SK-N-SH (cell line): ENCODE measurements around the gene CCDC40. TPM values are rescaled to one million over a fixed set of nuclear protein-coding genes. Genes with fewer than 3 reads are reported as not detected.

Source experiments
- CTCF ChIA-PET: fragments of 300-600, 350-600 bp; formaldehyde crosslinking; extraction: SDS; loops from one replicate; lab custom pipeline; 2021; lab: Yijun Ruan, JAX
- POLR2A ChIA-PET: fragments of 350-600 bp; sonication (Branson Sonifier 250); formaldehyde crosslinking; extraction: SDS; loops from one replicate; lab custom pipeline; 2020; ENCODE audit warnings: antibody characterized with exemption, inconsistent platforms; lab: Yijun Ruan, JAX
- DNase-seq: peaks from one replicate; pipeline ENCODE4 v3.0.0; 2012
- H2AFZ ChIP-seq: fragments of 200-600 bp; sonication (generic); 2 replicates; pipeline ENCODE4 v1.8.1; 2016; ENCODE audit warnings: antibody characterized with exemption, mild to moderate bottlenecking, low read depth
- H3F3A ChIP-seq: fragments of 200-600 bp; sonication (generic); replicated peaks from 2 replicates; pipeline ENCODE3; 2016; ENCODE audit warnings: antibody characterized with exemption, mild to moderate bottlenecking; ENCODE audit not compliant: insufficient read depth
- H3K27ac ChIP-seq, 2 experiments: fragments of 200-500 bp in 1 of 2; fragments of 200-600 bp in 1 of 2; sonication (Bioruptor generic) in 1 of 2; sonication (generic), shearing (Covaris generic) in 1 of 2; 2 replicates each; pipeline versions ENCODE4 v1.5.1 to v1.6.1; 2014 to 2016; ENCODE audit warnings: low read depth in 2 of 2, inconsistent platforms in 1 of 2, low read length in 1 of 2, mild to moderate bottlenecking in 1 of 2, mixed read lengths in 1 of 2
- H3K27me3 ChIP-seq: fragments of 200-600 bp; sonication (generic), shearing (Covaris generic); 2 replicates; pipeline ENCODE4 v1.6.1; 2016; ENCODE audit warnings: mixed run types; ENCODE audit not compliant: insufficient read depth
- H3K36me3 ChIP-seq, 2 experiments: fragments of 200-500 bp in 1 of 2; fragments of 200-600 bp in 1 of 2; sonication (Bioruptor generic) in 1 of 2; sonication (generic) in 1 of 2; replicated peaks in 1 of 2; 2 replicates each; pipeline versions ENCODE3 to v1.5.1; 2014 to 2016; ENCODE audit warnings: low read length in 1 of 2, mild to moderate bottlenecking in 1 of 2; ENCODE audit not compliant: insufficient read depth in 2 of 2, control insufficient read depth in 1 of 2
- H3K4me1 ChIP-seq, 2 experiments: fragments of 200-500 bp in 1 of 2; fragments of 200-600 bp in 1 of 2; sonication (Bioruptor generic) in 1 of 2; sonication (generic), shearing (Covaris generic) in 1 of 2; 2 replicates each; pipeline versions ENCODE4 v1.5.1 to v1.6.1; 2014 to 2016; ENCODE audit warnings: low read depth in 1 of 2, low read length in 1 of 2, mixed run types in 1 of 2; ENCODE audit not compliant: insufficient read depth in 2 of 2, control insufficient read depth in 1 of 2
- H3K4me2 ChIP-seq: fragments of 200-600 bp; sonication (generic), shearing (Covaris generic); 2 replicates; pipeline ENCODE4 v1.6.1; 2017; ENCODE audit warnings: mixed run types
- H3K4me3 ChIP-seq, 2 experiments: fragments of 200-500 bp in 1 of 2; fragments of 200-600 bp in 1 of 2; sonication (Bioruptor generic) in 1 of 2; sonication (generic), shearing (Covaris generic) in 1 of 2; 2 replicates each; pipeline versions ENCODE4 v1.5.1 to v1.8.1; 2014 to 2016; ENCODE audit warnings: low read depth in 2 of 2, inconsistent platforms in 1 of 2, low read length in 1 of 2, mild to moderate bottlenecking in 1 of 2, mixed read lengths in 1 of 2, moderate library complexity in 1 of 2
- H3K79me2 ChIP-seq: fragments of 200-600 bp; sonication (generic); 2 replicates; pipeline ENCODE4 v1.8.1; 2017; ENCODE audit warnings: mild to moderate bottlenecking; ENCODE audit not compliant: insufficient read depth
- H3K9ac ChIP-seq: fragments of 200-600 bp; sonication (generic); 2 replicates; pipeline ENCODE4 v1.6.1; 2017; ENCODE audit warnings: mixed run types
- H3K9me2 ChIP-seq: fragments of 200-600 bp; sonication (generic); 2 replicates; pipeline ENCODE4 v1.6.1; 2017; ENCODE audit warnings: mixed run types
- H3K9me3 ChIP-seq: fragments of 200-600 bp; sonication (generic); 2 replicates; pipeline ENCODE4 v1.6.1; 2017; ENCODE audit warnings: mixed run types, mild to moderate bottlenecking, moderate library complexity
- H4K20me1 ChIP-seq: fragments of 200-600 bp; sonication (generic); 2 replicates; pipeline ENCODE4 v1.6.1; 2017; ENCODE audit warnings: mild to moderate bottlenecking, mixed run types; ENCODE audit not compliant: insufficient read depth
- CHD2 ChIP-seq: fragments of 150-350 bp; IDR thresholded peaks from 2 replicates; pipeline ENCODE4 v1.6.1; 2018; ENCODE audit warnings: low read length; ENCODE audit not compliant: partially characterized antibody
- ELF1 ChIP-seq: IDR thresholded peaks from 2 replicates; pipeline ENCODE4 v1.4.0; 2012
- MEF2A ChIP-seq: IDR thresholded peaks from 2 replicates; pipeline ENCODE4 v1.4.0; 2012; ENCODE audit warnings: low read depth, borderline replicate concordance
- MXI1 ChIP-seq: IDR thresholded peaks from 2 replicates; pipeline ENCODE4 v1.6.1; 2012; ENCODE audit warnings: mild to moderate bottlenecking, low read depth, low read length, improper control_type of control experiment
- RFX5 ChIP-seq: IDR thresholded peaks from 2 replicates; pipeline ENCODE4 v1.6.1; 2012; ENCODE audit warnings: mild to moderate bottlenecking, improper control_type of control experiment, low read length
- SIN3A ChIP-seq: IDR thresholded peaks from 2 replicates; pipeline ENCODE4 v1.6.1; 2012; ENCODE audit warnings: low read depth, mild to moderate bottlenecking, low read length, moderate library complexity, borderline replicate concordance
- SMC3 ChIP-seq: IDR thresholded peaks from 2 replicates; pipeline ENCODE4 v1.6.1; 2012; ENCODE audit warnings: low read depth, low read length, improper control_type of control experiment
- TCF12 ChIP-seq: IDR thresholded peaks from 2 replicates; pipeline ENCODE4 v1.4.0; 2012
- YY1 ChIP-seq: IDR thresholded peaks from 2 replicates; pipeline ENCODE4 v1.4.0; 2012; ENCODE audit warnings: low read depth, mild to moderate bottlenecking
- WGBS: methylation state at CpG from one replicate; pipeline ENCODE4 v1.1.6; 2017; ENCODE audit warnings: low lambda C conversion rate; 5-methylcytosine and 5-hydroxymethylcytosine counted together
- polyA plus RNA-seq, 3 experiments: library from polyadenylated mRNA; depleted of rRNA; stranded (reverse); fragments of >200 nt; gene quantifications; 2 replicates each; pipeline ENCODE4 v1.2.3, GENCODE V29; 2012
- TF ChIP-seq, protein P1 (sequence below): IDR thresholded peaks from 2 replicates; pipeline ENCODE4; 2012
- TF ChIP-seq, protein P2 (sequence below): fragments of 150-350 bp; IDR thresholded peaks from 2 replicates; pipeline ENCODE4 v1.6.1; 2017; ENCODE audit warnings: antibody characterized with exemption, low read length, low read depth, borderline replicate concordance

CCDC40 gene
- polyA plus RNA-seq, 1 of the 3 experiments (the other 2 are of a cell fraction), result 17.3 TPM

DNA sequence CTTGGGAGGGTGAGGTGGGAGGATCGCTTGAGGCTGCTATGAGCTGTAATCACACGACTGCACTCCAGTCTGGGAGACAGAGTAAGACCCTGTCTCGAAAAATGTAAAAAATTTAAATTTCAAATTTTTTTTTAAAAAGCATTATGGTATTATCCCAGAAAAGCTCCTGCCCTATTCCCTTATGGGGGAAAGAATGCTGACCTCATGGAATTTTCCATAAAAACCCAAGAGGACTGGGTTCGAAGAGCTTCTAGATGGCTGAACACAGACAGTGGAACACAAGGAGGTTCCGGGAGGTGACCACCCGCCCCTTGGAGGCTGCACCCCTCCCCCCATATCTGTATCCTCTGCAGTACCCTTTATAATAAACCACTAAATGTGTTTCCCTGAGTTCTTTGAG is 106.5 kb downstream of the CCDC40 start (continued):
- TF ChIP-seq TCF12, result no peak

DNA sequence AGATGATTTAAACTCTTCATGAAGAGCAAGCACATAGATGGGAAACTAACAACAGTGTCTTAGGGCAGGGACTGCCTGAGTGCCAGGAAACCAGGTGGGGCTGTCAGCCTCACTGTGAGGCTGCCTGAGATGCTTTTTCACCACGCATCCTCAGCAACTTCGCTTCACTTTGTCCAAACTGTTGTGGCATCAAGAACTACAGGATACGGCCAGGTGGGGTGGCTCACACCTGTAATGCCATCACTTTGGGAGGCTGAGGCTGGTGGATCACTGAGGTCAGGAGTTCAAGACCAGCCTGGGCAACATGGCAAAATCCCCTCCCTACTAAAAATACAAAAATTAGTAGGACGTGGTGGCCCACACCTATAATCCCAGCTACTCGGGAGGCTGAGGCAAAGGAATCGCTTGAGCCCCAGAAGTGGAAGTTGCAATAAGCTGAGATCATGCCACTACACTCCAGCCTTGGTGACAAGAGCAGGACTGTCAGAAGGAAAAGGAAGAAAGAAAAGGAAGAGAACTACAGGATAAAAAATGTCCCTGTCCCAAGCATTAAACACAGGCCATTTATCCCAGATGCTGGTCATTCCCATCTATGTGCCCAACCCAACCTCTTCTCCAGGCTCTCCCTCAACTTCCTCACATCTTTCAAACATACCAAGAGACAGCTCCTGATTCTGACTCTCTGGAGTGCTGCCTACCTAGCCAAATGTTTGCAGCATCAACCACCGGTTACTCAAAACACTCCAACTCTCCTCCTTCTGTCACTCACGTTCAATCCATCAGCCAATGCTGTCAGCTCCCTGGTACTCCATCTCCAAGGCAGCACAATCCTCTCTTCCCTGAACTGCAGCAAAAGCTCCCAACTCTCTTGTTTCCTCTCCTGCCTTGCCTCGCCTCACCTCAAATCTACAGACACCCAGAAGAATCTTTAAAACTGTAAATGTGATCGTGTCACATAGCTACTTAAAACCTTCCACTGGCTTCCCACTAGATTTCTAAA is 108.9 kb downstream of the CCDC40 start:
- H3K27ac ChIP-seq, result peak overlapping the region in 1 of 2 experiments; percentile 86; a peak in 1 of 4 replicates
- peaks cover 34 to 51% of the 10 kb centered on the region in 2 experiments for H3K36me3 ChIP-seq
- peaks cover 9% of the 10 kb centered on the region for H3F3A ChIP-seq
- H2AFZ ChIP-seq, result no peak overlapping the region
- POLR2A ChIA-PET, result interaction anchor here (0.6 to 1.4 kb wide), 7 partner anchors 12 to 547 kb away, joined by 3 to 11 read pairs (median 3); partner anchors contain the start of gene GAA
- no peaks in the 10 kb centered on the region for H3K9me2 ChIP-seq
- peak overlapping the region; percentile 98 for H3K9ac ChIP-seq
- TF ChIP-seq SMC3, result no peak
- TF ChIP-seq, protein P1, sequence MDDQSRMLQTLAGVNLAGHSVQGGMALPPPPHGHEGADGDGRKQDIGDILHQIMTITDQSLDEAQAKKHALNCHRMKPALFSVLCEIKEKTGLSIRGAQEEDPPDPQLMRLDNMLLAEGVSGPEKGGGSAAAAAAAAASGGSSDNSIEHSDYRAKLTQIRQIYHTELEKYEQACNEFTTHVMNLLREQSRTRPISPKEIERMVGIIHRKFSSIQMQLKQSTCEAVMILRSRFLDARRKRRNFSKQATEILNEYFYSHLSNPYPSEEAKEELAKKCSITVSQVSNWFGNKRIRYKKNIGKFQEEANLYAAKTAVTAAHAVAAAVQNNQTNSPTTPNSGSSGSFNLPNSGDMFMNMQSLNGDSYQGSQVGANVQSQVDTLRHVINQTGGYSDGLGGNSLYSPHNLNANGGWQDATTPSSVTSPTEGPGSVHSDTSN, result 0 out of 2 replicates have a peak, but pooled peaks have one; percentile 18
- no peak for TF ChIP-seq YY1
- TF ChIP-seq ELF1, result no peak
- WGBS, result 68% methylated on average over 10 of the region's 10 CpGs
- H3K4me1 ChIP-seq, result peaks cover 4 to 21% of the 10 kb centered on the region in 2 experiments; a peak in 2 of 4 replicates
- DNase-seq, result no peak
- H3K27me3 ChIP-seq, result no peaks in the 10 kb centered on the region
- H3K9me3 ChIP-seq, result no peaks in the 10 kb centered on the region
- CTCF ChIA-PET, result interaction anchor here (0.9 to 6.6 kb wide), 7 partner anchors 17 to 219 kb away, joined by 3 to 55 read pairs (median 4); partner anchors contain the start of gene GAA
- H3K79me2 ChIP-seq, result peaks cover 82% of the 10 kb centered on the region
- H3K4me3 ChIP-seq, result peak overlapping the region; percentile 79 to 97
- H4K20me1 ChIP-seq, result peaks cover 30% of the 10 kb centered on the region
- H3K4me2 ChIP-seq, result peak overlapping the region; percentile 96

DNA sequence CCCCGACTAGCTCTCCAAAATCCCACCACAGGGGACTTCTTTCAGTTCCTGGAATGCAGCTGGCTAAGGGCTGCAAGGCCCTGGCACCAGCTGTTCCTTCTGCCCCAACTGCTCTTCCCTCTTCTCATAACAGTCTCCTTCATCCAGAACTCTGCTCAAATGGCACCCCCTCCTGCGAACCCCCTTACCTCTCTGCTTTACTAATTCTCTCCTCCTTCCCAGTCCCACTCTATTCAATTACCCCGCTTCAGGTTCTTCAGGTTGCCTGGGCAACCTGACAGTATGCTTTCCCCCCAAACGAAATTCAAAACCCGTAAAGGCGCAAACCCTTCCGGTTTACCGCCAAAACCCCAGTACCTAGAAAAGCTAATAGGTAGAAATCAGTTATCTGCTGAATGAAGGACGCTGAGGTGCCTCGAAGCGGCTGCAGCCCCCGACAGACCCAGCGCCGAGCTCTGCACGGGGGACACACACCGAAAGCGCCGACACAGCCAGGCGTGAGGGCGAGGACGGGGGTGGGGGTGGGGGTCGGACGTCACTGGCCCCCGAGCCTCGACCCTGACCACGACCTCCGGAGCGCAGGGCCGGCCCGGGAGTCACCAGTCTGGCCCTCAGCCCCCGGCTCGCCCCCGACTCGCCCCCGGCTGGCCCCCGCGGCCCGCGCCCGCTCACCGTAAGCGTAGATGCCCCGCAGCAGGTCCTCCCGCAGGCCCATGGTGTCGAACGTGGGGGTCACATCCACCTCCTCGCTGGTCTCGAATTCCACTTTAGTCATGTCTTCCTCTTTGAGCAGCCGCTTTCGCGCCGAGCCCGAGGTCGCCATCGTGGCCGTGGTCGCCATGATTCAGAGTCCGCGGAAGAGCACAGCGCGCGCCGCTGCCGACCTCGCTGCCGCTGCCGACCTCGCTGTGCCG is 109.9 kb downstream of the CCDC40 start:
- ChIA-PET CTCF (interaction anchor here (0.9 to 6.6 kb wide), 7 partner anchors 17 to 218 kb away, joined by 3 to 55 read pairs (median 4); partner anchors contain the start of gene GAA), POLR2A (interaction anchor here (0.7 to 1.4 kb wide), 6 partner anchors 13 to 117 kb away, joined by 3 to 11 read pairs (median 3); partner anchors contain the start of gene GAA)
- Histone ChIP-seq H3K4me2 (peak overlapping the region; percentile 96), H3F3A (peaks cover 4% of the 10 kb centered on the region), H3K27me3 (no peaks in the 10 kb centered on the region), H3K79me2 (peaks cover 78% of the 10 kb centered on the region), H3K4me3 (peak overlapping the region; percentile 79 to 97), H3K36me3 (peaks cover 28 to 40% of the 10 kb centered on the region in 2 experiments), H2AFZ (peak overlapping the region; percentile 54; the same call in 1 of the 2 replicates), H3K9me3 (no peaks in the 10 kb centered on the region), H3K9me2 (no peaks in the 10 kb centered on the region), H3K27ac (peak overlapping the region; percentile 74 to 86), H3K4me1 (peaks cover 10 to 21% of the 10 kb centered on the region in 2 experiments; a peak in 2 of 4 replicates), H4K20me1 (peaks cover 30% of the 10 kb centered on the region), H3K9ac (peak overlapping the region; percentile 98)
- DNase-seq, result peak; percentile 79
- WGBS, result under 1% methylated on average over 60 of the region's 69 CpGs
- TF ChIP-seq MEF2A, result no peak
- TF ChIP-seq, protein P2, sequence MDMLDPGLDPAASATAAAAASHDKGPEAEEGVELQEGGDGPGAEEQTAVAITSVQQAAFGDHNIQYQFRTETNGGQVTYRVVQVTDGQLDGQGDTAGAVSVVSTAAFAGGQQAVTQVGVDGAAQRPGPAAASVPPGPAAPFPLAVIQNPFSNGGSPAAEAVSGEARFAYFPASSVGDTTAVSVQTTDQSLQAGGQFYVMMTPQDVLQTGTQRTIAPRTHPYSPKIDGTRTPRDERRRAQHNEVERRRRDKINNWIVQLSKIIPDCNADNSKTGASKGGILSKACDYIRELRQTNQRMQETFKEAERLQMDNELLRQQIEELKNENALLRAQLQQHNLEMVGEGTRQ, result no peak
- TF ChIP-seq SIN3A, result peak; percentile 69; the same call in 1 of the 2 replicates
- TF ChIP-seq CHD2, result no peak
- TF ChIP-seq RFX5, result no peak
- TF ChIP-seq YY1, result peak; percentile 32; the same call in 1 of the 2 replicates
- peak; percentile 62; the same call in 1 of the 2 replicates for TF ChIP-seq MXI1
- no peak for TF ChIP-seq SMC3
